GM21526 (cell line): Measurements from ENCODE around the gene METAP2.
"Not testable (repeated sequence)": the region's sequence is repeated elsewhere in the genome, so short reads cannot be mapped to it uniquely, and the experiment has no call there.

Experiments used
- ATAC-seq: cut with Tn5 transposase; IDR thresholded peaks from one replicate; pipeline ENCODE4 v1.9.1; 2021; ENCODE audit warnings: moderate library complexity; ENCODE audit not compliant: unreplicated experiment, low FRiP score

Gene METAP2

GRCh38 chr12:95462081-95462480 is 11.9 kb upstream of the METAP2 start:
- no peak for ATAC-seq

- no peak for ATAC-seq
Measured at GRCh38 chr12:95462551-95462950, 11.4 kb upstream of the METAP2 start.

GRCh38 chr12:95463050-95463449 is 10.9 kb upstream of the METAP2 start:
- ATAC-seq = no peak

- ATAC-seq = not testable (repeated sequence)
Measured at GRCh38 chr12:95463776-95464175, 10.2 kb upstream of the METAP2 start.

- no peak for ATAC-seq
Measured at GRCh38 chr12:95465275-95465674, 8.7 kb upstream of the METAP2 start.

- ATAC-seq = no peak
Measured at GRCh38 chr12:95470300-95470699, 3.7 kb upstream of the METAP2 start.

- peak; percentile 40 for ATAC-seq
Measured at GRCh38 chr12:95473231-95473883, 595 bp upstream of the METAP2 start.

GRCh38 chr12:95474660-95474958 is 657 bp downstream of the METAP2 start:
- no peak for ATAC-seq

GRCh38 chr12:95480230-95480629 is 6.3 kb downstream of the METAP2 start:
- ATAC-seq = no peak

- no peak for ATAC-seq
Measured at GRCh38 chr12:95481072-95481471, 7.1 kb downstream of the METAP2 start.

- ATAC-seq = no peak
Measured at GRCh38 chr12:95481888-95482287, 7.9 kb downstream of the METAP2 start.

- ATAC-seq = not testable (repeated sequence)
Measured at GRCh38 chr12:95482564-95482963, 8.6 kb downstream of the METAP2 start.

- no peak for ATAC-seq
Measured at GRCh38 chr12:95484524-95484923, 10.6 kb downstream of the METAP2 start.

GRCh38 chr12:95487024-95487423 is 13.1 kb downstream of the METAP2 start:
- ATAC-seq = no peak

GRCh38 chr12:95492462-95492861 is 18.5 kb downstream of the METAP2 start:
- no peak for ATAC-seq

GRCh38 chr12:95494888-95495287 is 20.9 kb downstream of the METAP2 start:
- ATAC-seq = no peak

GRCh38 chr12:95495433-95495832 is 21.5 kb downstream of the METAP2 start:
- ATAC-seq = no peak

- no peak for ATAC-seq
Measured at GRCh38 chr12:95497031-95497430, 23.1 kb downstream of the METAP2 start.

- no peak for ATAC-seq
Measured at GRCh38 chr12:95498968-95499367, 25.0 kb downstream of the METAP2 start.

GRCh38 chr12:95499772-95500171 is 25.8 kb downstream of the METAP2 start:
- no peak for ATAC-seq

GRCh38 chr12:95504140-95504539 is 30.2 kb downstream of the METAP2 start:
- no peak for ATAC-seq

- ATAC-seq = no peak
Measured at GRCh38 chr12:95505039-95505438, 31.1 kb downstream of the METAP2 start.
